Esophagus muscularis mucosa (tissue), 4 donors: ENCODE measurements around the gene ARID3A. TPM values are rescaled to one million over a fixed set of nuclear protein-coding genes. Genes with fewer than 3 reads are reported as not detected.

ENCODE experiments used
- DNase-seq: peaks from one replicate; pipeline ENCODE4 v3.0.0-alpha.2; 2017; ENCODE audit errors: extremely low spot score
- H3K27ac ChIP-seq, 4 donors: fragments of 200-600 bp; sonication (generic); replicated peaks in 1 of 4; 1 replicate in 3 of 4; 2 replicates in 1 of 4; pipeline ENCODE4 v1.5.1; 2016 to 2019; ENCODE audit warnings: mild to moderate bottlenecking in 1 of 4
- H3K27me3 ChIP-seq, 4 donors: fragments of 200-600 bp; sonication (generic); one replicate each; pipeline versions ENCODE4 v1.5.1 to v1.6.0; 2016 to 2019
- H3K36me3 ChIP-seq, 4 donors: fragments of 200-600 bp; sonication (generic); one replicate each; pipeline ENCODE4 v1.5.1; 2016 to 2019
- H3K4me1 ChIP-seq, 4 donors: fragments of 200-600 bp; sonication (generic); one replicate each; pipeline ENCODE4 v1.5.1; 2016 to 2019
- H3K4me3 ChIP-seq, 4 donors: fragments of 200-600 bp; sonication (generic); 1 replicate in 2 of 4; 2 replicates in 2 of 4; pipeline ENCODE4 v1.5.1; 2016 to 2019; ENCODE audit warnings: mild to moderate bottlenecking in 4 of 4, moderate library complexity in 1 of 4
- H3K9me3 ChIP-seq, 4 donors: fragments of 200-600 bp; sonication (generic); 1 replicate in 3 of 4; 2 replicates in 1 of 4; pipeline ENCODE4 v1.5.1; 2016 to 2019
- CTCF ChIP-seq, 3 experiments: fragments of 200-600 bp in 2 of 3; fragments of 450-650 bp in 1 of 3; sonication (generic) in 2 of 3; IDR thresholded peaks; one replicate each; pipeline ENCODE4 v1.5.1; 2017 to 2019; ENCODE audit warnings: antibody characterized with exemption in 3 of 3, mild to moderate bottlenecking in 2 of 3, moderate library complexity in 1 of 3
- EP300 ChIP-seq: sonication (generic); formaldehyde crosslinking; IDR thresholded peaks from one replicate; pipeline ENCODE4 v1.6.1; 2017; ENCODE audit warnings: antibody characterized with exemption
- POLR2A ChIP-seq: fragments of 450-650 bp; IDR thresholded peaks from one replicate; pipeline ENCODE4 v1.6.1; 2017; ENCODE audit warnings: antibody characterized with exemption, moderate library complexity, mild to moderate bottlenecking, low read depth
- POLR2AphosphoS5 ChIP-seq, 2 donors: sonication (generic); formaldehyde crosslinking; IDR thresholded peaks; one replicate each; pipeline ENCODE4 v1.6.1; 2017; ENCODE audit warnings: antibody characterized with exemption in 2 of 2
- WGBS: methylation state at CpG from one replicate; pipeline ENCODE4 v1.1.5; 2018; 5-methylcytosine and 5-hydroxymethylcytosine counted together
- intact Hi-C: fragments of 100-400 bp; cut with DNase I; formaldehyde crosslinking; loops from one replicate; pipeline ENCODE4 v1.15.1; 2023
- total RNA-seq, 4 donors: library from RNA; depleted of rRNA; stranded (reverse); fragments of >200 nt; gene quantifications; one replicate each; pipeline versions ENCODE4 v1.1.0 to v1.2.1, GENCODE V29; 2016

Gene ARID3A
- total RNA-seq, 4 donors from 2014 or later = 2.9 to 8.4 (median 5.0) TPM

GRCh38 chr19:999379-999719, 73.5 kb downstream of the ARID3A start:
- intact Hi-C loops = no loop called here
- peaks cover 15 to 32% (median 32%) of the 10 kb centered on the region in 4 donors for H3K4me1 ChIP-seq
- H3K36me3 ChIP-seq = peaks cover 0 to 7% (median 3%) of the 10 kb centered on the region in 4 donors
- DNase-seq = no peak
- H3K27ac ChIP-seq = no peak overlapping the region
- H3K27me3 ChIP-seq = peaks cover 14 to 100% (median 62%) of the 10 kb centered on the region in 4 donors
- TF ChIP-seq POLR2A (no peak), CTCF (IDR thresholded peaks at IDR 0.05) (no peak), EP300 (no peak), POLR2AphosphoS5 (IDR thresholded peaks at IDR 0.05) (no peak)
- H3K4me3 ChIP-seq = no peak overlapping the region
- 72% methylated on average over 3 of the region's 3 CpGs for WGBS
- H3K9me3 ChIP-seq = no peaks in the 10 kb centered on the region

GRCh38 chr19:1000095-1000494, 74.3 kb downstream of the ARID3A start, which contains the start of gene GRIN3B:
TSS of gene GRIN3B (plus strand) at chr19:1000419. CDS start at chr19:1000438, 19 bp downstream.
- no CpG with 5 or more reads among the region's 43 CpGs for WGBS
- no peaks in the 10 kb centered on the region for H3K9me3 ChIP-seq
- peaks cover 0 to under 1% (median 0%) of the 10 kb centered on the region in 4 donors for H3K36me3 ChIP-seq
- H3K4me3 ChIP-seq = peak within 1 kb of the TSS; percentile 24 to 45 (median 34)
- intact Hi-C loops = no loop called here
- peaks cover 15 to 32% (median 32%) of the 10 kb centered on the region in 4 donors for H3K4me1 ChIP-seq
- no peak for TF ChIP-seq POLR2A
- peak; percentile 32 to 54 (median 39) for TF ChIP-seq CTCF (IDR thresholded peaks at IDR 0.05)
- no peak for TF ChIP-seq POLR2AphosphoS5 (IDR thresholded peaks at IDR 0.05)
- TF ChIP-seq EP300 = no peak
- no peak for DNase-seq
- H3K27me3 ChIP-seq = peaks cover 14 to 97% (median 62%) of the 10 kb centered on the region in 4 donors
- H3K27ac ChIP-seq = no peak within 1 kb of the TSS

- Histone ChIP-seq H3K27ac (no peak overlapping the region), H3K27me3 (peaks cover 14 to 89% (median 57%) of the 10 kb centered on the region in 4 donors), H3K9me3 (no peaks in the 10 kb centered on the region), H3K36me3 (no peaks in the 10 kb centered on the region), H3K4me1 (peaks cover 14 to 31% (median 29%) of the 10 kb centered on the region in 4 donors), H3K4me3 (peak overlapping the region in 2 of 4 donors; percentile 34 to 45)
- no peak for DNase-seq
- WGBS = 6% methylated on average over 31 of the region's 73 CpGs
- intact Hi-C loops = no loop called here
- TF ChIP-seq EP300 (no peak), POLR2A (no peak), POLR2AphosphoS5 (IDR thresholded peaks at IDR 0.05) (no peak), CTCF (IDR thresholded peaks at IDR 0.05) (no peak)
These were observed 75.0 kb downstream of the ARID3A start for GRCh38 chr19:1000591-1001537.

GRCh38 chr19:1001538-1002166, 75.8 kb downstream of the ARID3A start:
- Histone ChIP-seq H3K36me3 (no peaks in the 10 kb centered on the region), H3K4me1 (peaks cover 6 to 23% (median 21%) of the 10 kb centered on the region in 4 donors), H3K27me3 (peaks cover 7 to 81% (median 49%) of the 10 kb centered on the region in 4 donors), H3K9me3 (no peaks in the 10 kb centered on the region), H3K27ac (no peak overlapping the region), H3K4me3 (no peak overlapping the region)
- 18% methylated on average over 9 of the region's 20 CpGs for WGBS
- TF ChIP-seq CTCF (IDR thresholded peaks at IDR 0.05) (peak; percentile 77 to 97 (median 86)), EP300 (no peak), POLR2A (no peak)
- intact Hi-C loops = no loop called here
- DNase-seq = no peak
